ENCODE data around the gene IDUA. TPM values are rescaled to one million over a fixed set of nuclear protein-coding genes. Genes with fewer than 3 reads are reported as not detected.

Gene IDUA
- total RNA-seq, 6 experiments from 2014 or later: 20.9 to 40.3 (median 23.3) TPM

DNA sequence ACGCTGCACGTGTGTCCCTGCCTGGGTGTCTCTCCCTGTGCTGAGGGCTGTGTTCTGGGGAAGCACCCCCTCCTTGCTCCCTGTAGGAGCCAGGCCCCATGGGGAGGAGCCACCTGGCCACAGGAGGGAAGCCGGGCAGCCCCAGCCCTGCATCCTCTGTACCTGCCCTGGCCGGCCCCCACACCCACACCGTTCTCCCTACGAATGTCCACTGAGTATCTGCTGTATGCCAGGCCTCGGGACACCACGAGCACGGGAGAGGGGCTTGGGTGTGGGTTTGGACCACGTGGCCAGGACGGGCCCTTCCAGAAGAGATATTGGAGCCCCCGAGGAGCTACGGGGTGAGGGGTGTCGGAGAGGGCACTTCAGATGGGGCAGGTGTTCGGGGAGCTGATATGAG lies 30.9 kb downstream of the IDUA start:
- no peak overlapping the region for H3K4me3 Mint-ChIP-seq
- H3K36me3 Mint-ChIP-seq (ENCODE audit: low read depth): no peaks in the 10 kb centered on the region
- no peaks in the 10 kb centered on the region for H3K4me1 Mint-ChIP-seq (ENCODE audit: low read depth)
- H3K27me3 Mint-ChIP-seq (ENCODE audit: insufficient read depth): no peaks in the 10 kb centered on the region; the same call in none of the 2 replicates
- no peak for DNase-seq
- no peak overlapping the region for H3K27ac Mint-ChIP-seq
- TF ChIP-seq, protein P1, sequence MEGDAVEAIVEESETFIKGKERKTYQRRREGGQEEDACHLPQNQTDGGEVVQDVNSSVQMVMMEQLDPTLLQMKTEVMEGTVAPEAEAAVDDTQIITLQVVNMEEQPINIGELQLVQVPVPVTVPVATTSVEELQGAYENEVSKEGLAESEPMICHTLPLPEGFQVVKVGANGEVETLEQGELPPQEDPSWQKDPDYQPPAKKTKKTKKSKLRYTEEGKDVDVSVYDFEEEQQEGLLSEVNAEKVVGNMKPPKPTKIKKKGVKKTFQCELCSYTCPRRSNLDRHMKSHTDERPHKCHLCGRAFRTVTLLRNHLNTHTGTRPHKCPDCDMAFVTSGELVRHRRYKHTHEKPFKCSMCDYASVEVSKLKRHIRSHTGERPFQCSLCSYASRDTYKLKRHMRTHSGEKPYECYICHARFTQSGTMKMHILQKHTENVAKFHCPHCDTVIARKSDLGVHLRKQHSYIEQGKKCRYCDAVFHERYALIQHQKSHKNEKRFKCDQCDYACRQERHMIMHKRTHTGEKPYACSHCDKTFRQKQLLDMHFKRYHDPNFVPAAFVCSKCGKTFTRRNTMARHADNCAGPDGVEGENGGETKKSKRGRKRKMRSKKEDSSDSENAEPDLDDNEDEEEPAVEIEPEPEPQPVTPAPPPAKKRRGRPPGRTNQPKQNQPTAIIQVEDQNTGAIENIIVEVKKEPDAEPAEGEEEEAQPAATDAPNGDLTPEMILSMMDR (IDR thresholded peaks at IDR 0.05): no peak
- H3K9me3 Mint-ChIP-seq: no peaks in the 10 kb centered on the region

DNA sequence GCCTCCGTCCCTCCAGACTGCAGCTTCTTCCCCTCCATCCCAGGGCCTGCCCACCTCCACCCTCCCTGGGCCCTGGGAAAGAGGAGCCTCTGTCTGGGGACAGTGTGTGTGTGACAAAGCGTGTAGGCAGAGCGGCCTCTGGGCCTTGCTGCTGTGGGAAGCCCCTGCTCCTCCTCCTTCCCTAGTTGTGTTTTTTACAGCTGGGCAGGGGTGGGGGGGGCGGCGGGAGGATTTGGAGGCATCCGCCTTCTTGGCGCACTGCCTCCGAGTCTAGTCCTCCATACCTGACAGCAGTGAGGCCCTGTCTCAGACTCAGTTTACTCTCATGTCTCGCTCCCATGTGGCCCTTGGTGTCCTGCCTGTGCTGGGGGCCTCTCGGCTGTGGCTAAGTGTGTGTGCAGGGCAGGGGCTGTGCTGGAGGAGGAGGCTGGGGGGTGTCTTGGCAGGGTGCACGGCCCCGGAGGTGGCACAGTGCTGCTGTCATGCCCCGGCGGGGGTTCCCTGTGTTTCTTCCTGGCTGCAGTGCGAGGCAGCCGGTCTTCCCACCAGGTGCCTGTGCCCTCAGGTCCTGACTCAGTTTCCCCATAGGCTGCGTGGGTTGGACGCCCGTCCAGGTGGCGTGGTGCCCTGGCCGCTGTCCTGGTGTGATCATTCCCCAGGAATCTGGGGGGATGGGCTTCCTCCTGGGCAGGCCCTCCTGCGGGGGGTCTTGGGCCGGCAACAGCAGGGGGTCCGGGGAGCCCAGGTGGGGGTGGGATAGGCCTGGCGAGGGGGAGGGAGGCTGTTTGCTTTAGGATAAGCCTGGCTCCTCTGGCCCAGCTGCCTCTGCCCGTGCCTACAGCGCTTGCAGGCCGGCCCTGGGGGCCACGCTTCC lies 31.5 kb downstream of the IDUA start:
- H3K27me3 Mint-ChIP-seq (ENCODE audit: insufficient read depth): no peaks in the 10 kb centered on the region; the same call in none of the 2 replicates
- H3K9me3 Mint-ChIP-seq: no peaks in the 10 kb centered on the region
- no peak overlapping the region for H3K4me3 Mint-ChIP-seq
- no peak overlapping the region for H3K27ac Mint-ChIP-seq
- no peak for DNase-seq
- H3K36me3 Mint-ChIP-seq (ENCODE audit: low read depth): no peaks in the 10 kb centered on the region
- H3K4me1 Mint-ChIP-seq (ENCODE audit: low read depth): no peaks in the 10 kb centered on the region
- TF ChIP-seq, protein P1 (IDR thresholded peaks at IDR 0.05): no peak

DNA sequence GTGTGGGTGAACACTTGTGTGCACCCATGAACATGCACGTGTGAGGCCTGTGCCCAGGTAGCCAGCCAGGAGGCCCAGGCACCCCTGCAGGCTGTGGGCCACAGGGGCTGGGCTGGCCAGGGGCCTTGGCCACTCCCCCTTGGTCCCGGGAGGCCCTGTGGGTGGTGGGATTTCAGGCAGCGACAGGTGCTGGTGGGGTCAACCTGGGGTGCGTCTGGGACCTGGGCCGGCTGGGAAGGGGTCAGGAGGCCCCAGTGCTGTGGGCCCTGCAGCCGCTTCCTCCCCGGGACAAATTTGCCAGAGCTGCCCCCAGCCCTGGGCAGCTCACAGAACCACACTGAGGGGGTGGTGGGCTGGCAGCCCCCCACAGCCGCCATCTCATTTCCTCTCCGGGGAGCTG lies 32.5 kb downstream of the IDUA start:
- TF ChIP-seq, protein P1 (IDR thresholded peaks at IDR 0.05): no peak
- Mint-ChIP-seq H3K36me3 (ENCODE audit: low read depth) (no peaks in the 10 kb centered on the region), H3K4me3 (no peak overlapping the region), H3K9me3 (no peaks in the 10 kb centered on the region), H3K4me1 (ENCODE audit: low read depth) (no peaks in the 10 kb centered on the region), H3K27ac (no peak overlapping the region), H3K27me3 (ENCODE audit: insufficient read depth) (no peaks in the 10 kb centered on the region; the same call in none of the 2 replicates)
- no peak for DNase-seq

DNA sequence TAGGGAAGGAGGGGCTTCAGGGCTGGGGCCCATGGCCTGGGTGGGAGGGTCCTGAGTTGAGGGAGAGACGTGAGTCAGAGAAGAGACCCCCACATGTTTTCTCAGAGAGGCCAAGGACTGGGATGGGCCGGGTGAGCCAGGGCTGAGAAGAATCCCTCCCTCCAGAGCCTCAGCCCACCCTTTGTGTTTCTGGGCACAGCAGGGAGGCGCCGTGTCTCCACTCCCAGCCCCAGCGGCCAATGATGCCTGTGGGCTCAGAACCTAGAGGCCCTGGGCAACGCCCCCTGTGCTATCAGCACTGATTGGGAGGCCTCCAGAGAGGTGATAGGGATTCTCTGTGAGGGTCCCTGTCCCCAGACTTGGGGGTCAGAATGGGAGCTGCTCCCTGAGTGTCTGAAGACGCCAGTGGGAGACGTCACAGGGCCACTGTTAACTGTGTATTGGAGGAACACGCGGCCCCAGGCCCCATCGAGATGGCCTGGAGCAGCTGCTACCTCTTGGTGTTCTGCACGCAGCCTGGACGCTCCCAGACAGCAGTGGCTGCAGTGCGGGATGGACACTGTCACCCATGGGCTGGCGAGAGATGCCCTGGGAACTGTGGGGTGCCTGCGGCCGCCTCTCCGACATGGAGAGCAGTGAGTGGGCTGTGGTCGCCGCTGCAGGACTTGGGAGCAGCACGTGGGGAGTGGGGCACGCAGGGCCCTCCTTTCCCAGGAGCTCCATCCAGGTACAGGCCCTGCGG lies 33.1 kb downstream of the IDUA start:
- no peaks in the 10 kb centered on the region; the same call in none of the 2 replicates for H3K27me3 Mint-ChIP-seq (ENCODE audit: insufficient read depth)
- TF ChIP-seq, protein P1 (IDR thresholded peaks at IDR 0.05): no peak
- H3K4me3 Mint-ChIP-seq: no peak overlapping the region
- no peaks in the 10 kb centered on the region for H3K4me1 Mint-ChIP-seq (ENCODE audit: low read depth)
- peaks cover under 1% of the 10 kb centered on the region for H3K36me3 Mint-ChIP-seq (ENCODE audit: low read depth)
- no peaks in the 10 kb centered on the region for H3K9me3 Mint-ChIP-seq
- no peak for DNase-seq
- H3K27ac Mint-ChIP-seq: no peak overlapping the region

DNA sequence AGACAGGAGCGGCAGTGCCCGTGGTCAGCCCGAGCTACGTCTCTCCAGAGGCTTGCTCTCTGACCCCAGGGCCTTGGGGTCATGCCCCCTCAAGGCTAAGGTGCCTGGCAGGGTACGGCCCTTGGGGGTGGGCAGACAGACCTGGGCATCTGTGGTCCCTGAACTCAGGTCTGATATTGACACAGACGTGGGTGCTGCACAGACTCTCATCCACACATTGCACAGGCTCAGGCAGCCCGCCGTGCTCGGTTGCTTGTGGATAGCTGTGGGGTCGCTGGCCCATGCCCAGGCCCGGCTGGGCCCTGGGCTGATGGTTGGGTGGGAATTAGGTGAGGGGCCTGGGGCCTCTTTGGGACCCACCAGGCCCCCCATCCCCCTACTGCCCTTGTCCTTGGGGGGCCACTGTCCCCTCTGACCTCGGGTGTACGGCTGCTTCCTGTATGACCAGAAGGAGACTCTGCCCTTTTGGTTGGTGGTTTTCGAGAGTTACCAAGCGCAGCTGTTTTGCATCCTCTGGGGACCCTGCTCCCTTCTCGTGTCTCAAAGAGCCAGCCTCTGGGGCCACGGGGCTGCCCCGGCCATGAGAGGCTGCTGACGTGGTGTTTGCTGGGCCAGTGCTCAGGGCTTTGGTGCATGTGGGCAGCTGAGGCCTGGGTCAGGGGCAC lies 34.7 kb downstream of the IDUA start:
- TF ChIP-seq, protein P1 (IDR thresholded peaks at IDR 0.05): no peak
- H3K9me3 Mint-ChIP-seq: no peaks in the 10 kb centered on the region
- no peaks in the 10 kb centered on the region; the same call in none of the 2 replicates for H3K27me3 Mint-ChIP-seq (ENCODE audit: insufficient read depth)
- DNase-seq: no peak
- H3K36me3 Mint-ChIP-seq (ENCODE audit: low read depth): peaks cover 12% of the 10 kb centered on the region
- H3K4me1 Mint-ChIP-seq (ENCODE audit: low read depth): no peaks in the 10 kb centered on the region
- no peak overlapping the region for H3K4me3 Mint-ChIP-seq
- no peak overlapping the region for H3K27ac Mint-ChIP-seq

Data from HFFc6 (cell line).